ENCODE results near the gene FSD1.
"Not testable (repeated sequence)": the region's sequence is repeated elsewhere in the genome, so short reads cannot be mapped to it uniquely, and the experiment has no call there.

The FSD1 gene

GRCh38 chr19:4304538-4305256, at the start of gene FSD1:
Gene FSD1, plus strand, starts transcription at chr19:4304598. Its CDS starts 149 bp downstream, at chr19:4304747.
- DNase-seq (ENCODE audit: low spot score): no peak

GRCh38 chr19:4256563-4256962, 47.8 kb upstream of the FSD1 start:
- DNase-seq (ENCODE audit: low spot score): peak; percentile 35

- DNase-seq (ENCODE audit: low spot score): no peak
Observed at GRCh38 chr19:4257025-4257424, 47.4 kb upstream of the FSD1 start.

GRCh38 chr19:4258181-4258580, 46.2 kb upstream of the FSD1 start:
- DNase-seq (ENCODE audit: low spot score): no peak

- DNase-seq (ENCODE audit: low spot score): no peak
Observed at GRCh38 chr19:4260613-4261191, 43.7 kb upstream of the FSD1 start.

- no peak for DNase-seq (ENCODE audit: low spot score)
Observed at GRCh38 chr19:4264812-4265211, 39.6 kb upstream of the FSD1 start.

- no peak for DNase-seq (ENCODE audit: low spot score)
Observed at GRCh38 chr19:4266253-4267000, 38.0 kb upstream of the FSD1 start.

- DNase-seq (ENCODE audit: low spot score): peak; percentile 78
Observed at GRCh38 chr19:4267101-4267900, 37.1 kb upstream of the FSD1 start.

- DNase-seq (ENCODE audit: low spot score): no peak
Observed at GRCh38 chr19:4267901-4268815, 36.2 kb upstream of the FSD1 start.

- no peak for DNase-seq (ENCODE audit: low spot score)
Observed at GRCh38 chr19:4268816-4269430, 35.5 kb upstream of the FSD1 start.

GRCh38 chr19:4272894-4273293, 31.5 kb upstream of the FSD1 start:
- DNase-seq (ENCODE audit: low spot score): no peak

- not testable (repeated sequence) for DNase-seq (ENCODE audit: low spot score)
Observed at GRCh38 chr19:4274321-4274686, 30.1 kb upstream of the FSD1 start.

- DNase-seq (ENCODE audit: low spot score): no peak
Observed at GRCh38 chr19:4277191-4277696, 27.2 kb upstream of the FSD1 start.

- no peak for DNase-seq (ENCODE audit: low spot score)
Observed at GRCh38 chr19:4278010-4278409, 26.4 kb upstream of the FSD1 start.

- DNase-seq (ENCODE audit: low spot score): no peak
Observed at GRCh38 chr19:4278419-4279266, 25.8 kb upstream of the FSD1 start, which contains the start of gene SHD. Gene SHD, plus strand, starts transcription at chr19:4279266. Its CDS starts 798 bp downstream, at chr19:4280064.

GRCh38 chr19:4279267-4279529, 25.2 kb upstream of the FSD1 start:
- DNase-seq (ENCODE audit: low spot score): no peak

- no peak for DNase-seq (ENCODE audit: low spot score)
Observed at GRCh38 chr19:4279530-4280422, 24.6 kb upstream of the FSD1 start.

GRCh38 chr19:4284176-4284958, 20.0 kb upstream of the FSD1 start:
- peak; percentile 47 for DNase-seq (ENCODE audit: low spot score)

Data from RKO (cell line).